ENCODE measurements around the gene RTP5. TPM values are rescaled to one million over a fixed set of nuclear protein-coding genes. Genes with fewer than 3 reads are reported as not detected.
"Not testable (repeated sequence)": the region's sequence is repeated elsewhere in the genome, so short reads cannot be mapped to it uniquely, and the experiment has no call there.

RTP5 gene
- total and polyA plus RNA-seq, 2 of the 8 experiments (the other 6 are each of a cell fraction or from before 2014, with no cell fraction given): not detected

- H3K23ac ChIP-seq (ENCODE audit: insufficient read length); H4K91ac ChIP-seq (replicated peaks; ENCODE audit: insufficient read length, low read length); FAIRE-seq; DNase-seq (ENCODE audit: low read depth in 1 of 2, low spot score in 2 of 2); H3K4ac ChIP-seq (replicated peaks; ENCODE audit: insufficient read length, low read depth, low read length); H3K79me2 ChIP-seq (ENCODE audit: control insufficient read depth in 1 of 2, insufficient read depth in 2 of 2, low read length in 2 of 2); H3K9ac ChIP-seq (replicated peaks in 1 of 4; ENCODE audit: extremely low read depth in 1 of 4, low read depth in 3 of 4, low read length in 3 of 4); H4K20me1 ChIP-seq (replicated peaks in 1 of 2; ENCODE audit: control insufficient read depth in 1 of 2, insufficient read depth in 2 of 2, low read length in 2 of 2); H3K14ac ChIP-seq (ENCODE audit: insufficient read length); H2BK120ac ChIP-seq (replicated peaks; ENCODE audit: low read depth, low read length); H3K4me1 ChIP-seq (replicated peaks in 1 of 4; ENCODE audit: control insufficient read depth in 3 of 4, insufficient read depth in 4 of 4, low read length in 3 of 4); H4K5ac ChIP-seq (ENCODE audit: insufficient read length, low read depth, low read length); POLR2A ChIA-PET (ENCODE audit: partially characterized antibody); H4K8ac ChIP-seq (ENCODE audit: extremely low read depth, insufficient read depth, low read length); H2BK15ac ChIP-seq (ENCODE audit: low read length); H3K79me1 ChIP-seq (ENCODE audit: low read depth, low read length); H3K4me3 ChIP-seq (ENCODE audit: extremely low read depth in 1 of 4, insufficient read depth in 2 of 4, low read depth in 3 of 4, low read length in 4 of 4); H3K56ac ChIP-seq (replicated peaks; ENCODE audit: insufficient read length, low read depth, low read length); H3K18ac ChIP-seq (ENCODE audit: extremely low read depth, low read length); H2AFZ ChIP-seq (ENCODE audit: low read length); H2BK12ac ChIP-seq (ENCODE audit: low read depth, low read length); H3K27ac ChIP-seq (ENCODE audit: low read depth, low read length); H3K27me3 ChIP-seq (replicated peaks in 1 of 4; ENCODE audit: control insufficient read depth in 3 of 4, extremely low read depth in 1 of 4, insufficient read depth in 3 of 4, low read length in 3 of 4); H3K4me2 ChIP-seq (ENCODE audit: insufficient read depth in 1 of 2, low read depth in 2 of 2, low read length in 2 of 2); H2BK20ac ChIP-seq (ENCODE audit: low read length); H2AK5ac ChIP-seq (ENCODE audit: low read depth, low read length); H3K36me3 ChIP-seq (ENCODE audit: control insufficient read depth in 2 of 4, insufficient read depth in 4 of 4, low read length in 3 of 4); H2BK5ac ChIP-seq (ENCODE audit: low read depth, low read length); H3K23me2 ChIP-seq (ENCODE audit: low read depth, low read length): not testable (repeated sequence)
- 53% methylated on average over 21 of the region's 22 CpGs; no CpG with 5 or more reads in 1 of the 2 experiments for WGBS, 2 experiments (ENCODE audit: extremely low coverage in 1 of 2, insufficient coverage in 1 of 2, insufficient read length in 1 of 2, insufficient replicate concordance in 2 of 2, low coverage in 1 of 2, low lambda C conversion rate in 2 of 2, missing lambda C conversion rate in 1 of 2)
- H3K9me3 ChIP-seq (ENCODE audit: insufficient read depth in 2 of 2, low read depth in 1 of 2, low read length in 1 of 2): peaks cover 7 to 18% of the 10 kb centered on the region in 2 experiments; a peak in 3 of 4 replicates
- CTCF ChIA-PET (ENCODE audit: partially characterized antibody): interaction anchor here (0.7 to 1.4 kb wide), 2 partner anchors 9 to 67 kb away, joined by 3 to 4 read pairs; partner anchors contain the start of gene NEU4
These were observed 6.4 kb downstream of the RTP5 start for GRCh38 chr2:241875754-241876527.
